Activated CD4-positive, alpha-beta T cell treated with anti-CD3 and anti-CD28 coated beads, Interleukin-2, amount 50 U/mL, for 16 hours (primary cell): ENCODE measurements around the gene SMTNL2.
A peak's percentile ranks its signal among the peaks of the same experiment; 100 is the strongest.

Experiments
- DNase-seq: peaks from one replicate; pipeline ENCODE4 v3.0.0-alpha.2; 2020

SMTNL2 gene

GRCh38 chr17:4584101-4584916 lies at the start of gene SMTNL2:
Gene SMTNL2 (plus strand): TSS chr17:4584529. CDS start chr17:4584606, 77 bp downstream.
- no peak for DNase-seq

- DNase-seq: peak; percentile 10
These were observed 49.2 kb upstream of the SMTNL2 start for GRCh38 chr17:4534928-4535666.

- DNase-seq: no peak
These were observed 48.6 kb upstream of the SMTNL2 start for GRCh38 chr17:4535667-4536258.

- DNase-seq: no peak
These were observed 48.0 kb upstream of the SMTNL2 start for GRCh38 chr17:4536259-4536741.

GRCh38 chr17:4536742-4537411 lies 47.5 kb upstream of the SMTNL2 start:
- DNase-seq: no peak

- DNase-seq: no peak
These were observed 46.7 kb upstream of the SMTNL2 start for GRCh38 chr17:4537451-4538235.

GRCh38 chr17:4538236-4539002 lies 45.9 kb upstream of the SMTNL2 start:
- DNase-seq: no peak

- no peak for DNase-seq
These were observed 45.3 kb upstream of the SMTNL2 start for GRCh38 chr17:4539025-4539424.

GRCh38 chr17:4539576-4540223 lies 44.6 kb upstream of the SMTNL2 start:
- DNase-seq: no peak

- no peak for DNase-seq
These were observed 44.1 kb upstream of the SMTNL2 start for GRCh38 chr17:4540224-4540651.

GRCh38 chr17:4540687-4541327 lies 43.5 kb upstream of the SMTNL2 start:
- DNase-seq: no peak

- no peak for DNase-seq
These were observed 42.9 kb upstream of the SMTNL2 start for GRCh38 chr17:4541328-4542002.

GRCh38 chr17:4542003-4542725 lies 42.2 kb upstream of the SMTNL2 start:
- DNase-seq: no peak

GRCh38 chr17:4542726-4543191 lies 41.6 kb upstream of the SMTNL2 start:
- no peak for DNase-seq

- no peak for DNase-seq
These were observed 40.7 kb upstream of the SMTNL2 start for GRCh38 chr17:4543557-4544026.

GRCh38 chr17:4544135-4544950 lies 40.0 kb upstream of the SMTNL2 start:
- no peak for DNase-seq

- no peak for DNase-seq
These were observed 39.4 kb upstream of the SMTNL2 start for GRCh38 chr17:4544951-4545216.
